C4-2B (cell line): Measurements from ENCODE around the gene DGKB.

Experiments
- CTCF ChIP-seq: fragments of 450-650 bp; conservative IDR thresholded peaks from 2 replicates; pipeline ENCODE4 v1.5.1; 2017; ENCODE audit warnings: mild to moderate bottlenecking
- ZFX ChIP-seq: fragments of 450-650 bp; IDR thresholded peaks from 2 replicates; pipeline ENCODE4 v1.6.1; 2017

GRCh38 chr7:14195871-14196270, 706.7 kb downstream of the DGKB start:
- TF ChIP-seq CTCF = no peak
- TF ChIP-seq ZFX = no peak
